ENCODE measurements around the gene GABBR2. TPM values are rescaled to one million over a fixed set of nuclear protein-coding genes. Genes with fewer than 3 reads are reported as not detected.

The GABBR2 gene
- polyA plus RNA-seq, 1 donor (not counting 4 experiments of a cell fraction or from before 2014, with no cell fraction given) = 0.01 TPM

- no peaks in the 10 kb centered on the region for H3K9me1 ChIP-seq (ENCODE audit: control insufficient read depth, extremely low read depth, insufficient read depth, low read length)
- H3K27me3 ChIP-seq (ENCODE audit: control insufficient read depth, extremely low read depth, insufficient read depth, low read length) = peaks cover 48% of the 10 kb centered on the region
- TF ChIP-seq CTCF (optimal IDR thresholded peaks at IDR 0.05 in 1 of 3, IDR thresholded peaks at IDR 0.05 in 1 of 3, conservative IDR thresholded peaks at IDR 0.05 in 1 of 3; ENCODE audit: extremely low read depth in 1 of 3, insufficient read depth in 2 of 3, low read length in 3 of 3) (no peak), EZH2 (IDR thresholded peaks at IDR 0.05; ENCODE audit: low read length) (peak; percentile 26)
- no peaks in the 10 kb centered on the region for H3K36me3 ChIP-seq (ENCODE audit: control insufficient read depth in 2 of 2, extremely low read depth in 1 of 2, insufficient read depth in 2 of 2, low read length in 2 of 2)
- dilution Hi-C loops (cut with MboI; ENCODE audit: extremely low pct_ligation_motif_present, low sequenced_read_pairs) = no loop called here
- no peaks in the 10 kb centered on the region for H4K20me1 ChIP-seq (ENCODE audit: control insufficient read depth, extremely low read depth, insufficient read depth, low read length)
- no peaks in the 10 kb centered on the region for H3K9me3 ChIP-seq (ENCODE audit: control insufficient read depth, low read depth, low read length)
- peak overlapping the region; percentile 22 for H3K4me2 ChIP-seq (ENCODE audit: control insufficient read depth, extremely low read depth, insufficient read depth, low read depth, low read length)
- FAIRE-seq = no peak
- no peak overlapping the region for H2AFZ ChIP-seq (ENCODE audit: control insufficient read depth, low read length)
- DNase-seq (ENCODE audit: low read depth, low spot score) = no peak
- no peaks in the 10 kb centered on the region for H3K4me1 ChIP-seq (ENCODE audit: control insufficient read depth, extremely low read depth, insufficient read depth, low read length)
- H3K27ac ChIP-seq (ENCODE audit: control insufficient read depth, insufficient read depth, low read length) = no peak overlapping the region
- no peak overlapping the region for H3K4me3 ChIP-seq (ENCODE audit: control insufficient read depth in 2 of 3, extremely low read depth in 1 of 3, insufficient read depth in 2 of 3, low read depth in 1 of 3, low read length in 3 of 3)
- no peak overlapping the region for H3K9ac ChIP-seq (ENCODE audit: control insufficient read depth, extremely low read depth, insufficient read depth, low read length)
- H3K79me2 ChIP-seq (ENCODE audit: control insufficient read depth, insufficient read depth, low read length) = no peaks in the 10 kb centered on the region
Measured at GRCh38 chr9:98708103-98708932, 417 bp downstream of the GABBR2 start.

- Histone ChIP-seq H3K79me2 (ENCODE audit: control insufficient read depth, insufficient read depth, low read length) (no peaks in the 10 kb centered on the region), H3K4me1 (ENCODE audit: control insufficient read depth, extremely low read depth, insufficient read depth, low read length) (no peaks in the 10 kb centered on the region), H3K27me3 (ENCODE audit: control insufficient read depth, extremely low read depth, insufficient read depth, low read length) (peaks cover 48% of the 10 kb centered on the region), H3K36me3 (ENCODE audit: control insufficient read depth in 2 of 2, extremely low read depth in 1 of 2, insufficient read depth in 2 of 2, low read length in 2 of 2) (no peaks in the 10 kb centered on the region), H3K9ac (ENCODE audit: control insufficient read depth, extremely low read depth, insufficient read depth, low read length) (no peak overlapping the region), H2AFZ (ENCODE audit: control insufficient read depth, low read length) (no peak overlapping the region), H3K4me2 (ENCODE audit: control insufficient read depth, extremely low read depth, insufficient read depth, low read depth, low read length) (peak overlapping the region; percentile 25), H3K9me3 (ENCODE audit: control insufficient read depth, low read depth, low read length) (no peaks in the 10 kb centered on the region), H3K4me3 (ENCODE audit: control insufficient read depth in 2 of 3, extremely low read depth in 1 of 3, insufficient read depth in 2 of 3, low read depth in 1 of 3, low read length in 3 of 3) (no peak overlapping the region), H3K27ac (ENCODE audit: control insufficient read depth, insufficient read depth, low read length) (no peak overlapping the region), H3K9me1 (ENCODE audit: control insufficient read depth, extremely low read depth, insufficient read depth, low read length) (no peaks in the 10 kb centered on the region), H4K20me1 (ENCODE audit: control insufficient read depth, extremely low read depth, insufficient read depth, low read length) (no peaks in the 10 kb centered on the region)
- no peak for DNase-seq (ENCODE audit: low read depth, low spot score)
- TF ChIP-seq CTCF (optimal IDR thresholded peaks at IDR 0.05 in 1 of 3, IDR thresholded peaks at IDR 0.05 in 1 of 3, conservative IDR thresholded peaks at IDR 0.05 in 1 of 3; ENCODE audit: extremely low read depth in 1 of 3, insufficient read depth in 2 of 3, low read length in 3 of 3) (peak; percentile 40 to 80 (median 70)), EZH2 (IDR thresholded peaks at IDR 0.05; ENCODE audit: low read length) (peak; percentile 84)
- FAIRE-seq = no peak
- dilution Hi-C loops (cut with MboI; ENCODE audit: extremely low pct_ligation_motif_present, low sequenced_read_pairs) = no loop called here
Measured at GRCh38 chr9:98707166-98708102, 1.3 kb downstream of the GABBR2 start.
